WTC11 (cell line): ENCODE measurements around the gene IL21R. TPM values are rescaled to one million over a fixed set of nuclear protein-coding genes. Genes with fewer than 3 reads are reported as not detected.

ENCODE experiments used
- ATAC-seq: fragments of 200-7000 bp; cut with Tn5 transposase; 2 replicates; pipeline ENCODE4 v1.10.0; 2021; ENCODE audit warnings: mild to moderate bottlenecking, moderate library complexity
- CTCF ChIA-PET: fragments of 300-600 bp; sonication (Branson Sonifier 250); formaldehyde crosslinking; loops from one replicate; lab custom pipeline; 2021; ENCODE audit warnings: antibody characterized with exemption; lab: Charles Lee
- POLR2A ChIA-PET: fragments of 350-600 bp; sonication (Branson Sonifier 250); formaldehyde crosslinking; loops from one replicate; lab custom pipeline; 2021; ENCODE audit warnings: antibody characterized with exemption; lab: Charles Lee
- DNase-seq: peaks from one replicate; pipeline ENCODE4 v3.0.0; 2021; ENCODE audit warnings: low spot score
- H3K27ac Mint-ChIP-seq: 2 replicates; pipeline ENCODE4 v1.8.0; 2021; ENCODE audit warnings: mixed read lengths
- H3K27me3 Mint-ChIP-seq: 2 replicates; pipeline ENCODE4 v1.8.0; 2021; ENCODE audit warnings: low read depth, mild to moderate bottlenecking, moderate library complexity, mixed read lengths
- H3K36me3 Mint-ChIP-seq: 2 replicates; pipeline ENCODE4 v1.8.0; 2021; ENCODE audit warnings: mixed read lengths
- H3K4me1 Mint-ChIP-seq: 2 replicates; pipeline ENCODE4 v1.8.0; 2022; ENCODE audit warnings: mixed read lengths
- H3K4me3 Mint-ChIP-seq: 2 replicates; pipeline ENCODE4 v1.8.0; 2021; ENCODE audit warnings: mild to moderate bottlenecking, moderate library complexity, mixed read lengths
- H3K9me3 Mint-ChIP-seq: 2 replicates; pipeline ENCODE4 v1.8.0; 2021; ENCODE audit warnings: mixed read lengths
- ARID4B ChIP-seq: sonication (generic); formaldehyde crosslinking; IDR thresholded peaks from 2 replicates; pipeline ENCODE4 v1.8.0; 2023; ENCODE audit warnings: missing genetic modification reagents, mild to moderate bottlenecking, borderline replicate concordance
- CREB1 ChIP-seq: sonication (generic); formaldehyde crosslinking; IDR thresholded peaks from 2 replicates; pipeline ENCODE4 v1.8.0; 2023; ENCODE audit warnings: mild to moderate bottlenecking, missing genetic modification reagents
- CTCF ChIP-seq: fragments of 200-600 bp; IDR thresholded peaks from 2 replicates; pipeline ENCODE4 v1.8.0; 2022; ENCODE audit warnings: antibody characterized with exemption
- E2F1 ChIP-seq: sonication (generic); formaldehyde crosslinking; IDR thresholded peaks from 2 replicates; pipeline ENCODE4 v1.8.0; 2022; ENCODE audit warnings: mild to moderate bottlenecking, missing genetic modification reagents
- FOXK1 ChIP-seq: sonication (generic); formaldehyde crosslinking; IDR thresholded peaks from 2 replicates; pipeline ENCODE4 v1.8.0; 2022; ENCODE audit warnings: mild to moderate bottlenecking, moderate library complexity, missing genetic modification reagents
- HMGA2 ChIP-seq: fragments of 250-450 bp; sonication (Bioruptor Pico); IDR thresholded peaks from 2 replicates; pipeline ENCODE4 v1.4.0; 2021; ENCODE audit warnings: mild to moderate bottlenecking, moderate library complexity
- MLX ChIP-seq: sonication (generic); formaldehyde crosslinking; IDR thresholded peaks from 2 replicates; pipeline ENCODE4 v1.8.1; 2023; ENCODE audit warnings: mild to moderate bottlenecking, missing genetic modification reagents, moderate library complexity
- MXD4 ChIP-seq: fragments of 250-450 bp; sonication (Bioruptor Pico); IDR thresholded peaks from 2 replicates; pipeline ENCODE4 v1.8.0; 2021; ENCODE audit warnings: mild to moderate bottlenecking, moderate library complexity, borderline replicate concordance
- RORB ChIP-seq: fragments of 250-450 bp; sonication (Bioruptor Pico); IDR thresholded peaks from 2 replicates; pipeline ENCODE4 v1.9.0; 2021; ENCODE audit warnings: mild to moderate bottlenecking
- SMAD4 ChIP-seq: sonication (generic); formaldehyde crosslinking; IDR thresholded peaks from 2 replicates; pipeline ENCODE4 v1.8.0; 2022; ENCODE audit warnings: mild to moderate bottlenecking, missing genetic modification reagents
- ZNF121 ChIP-seq: sonication (generic); formaldehyde crosslinking; IDR thresholded peaks from 2 replicates; pipeline ENCODE4 v1.8.0; 2023; ENCODE audit warnings: missing genetic modification reagents
- ZNF512 ChIP-seq: sonication (generic); formaldehyde crosslinking; IDR thresholded peaks from 2 replicates; pipeline ENCODE4 v1.8.1; 2022; ENCODE audit warnings: missing genetic modification reagents, borderline replicate concordance
- ZSCAN18 ChIP-seq: fragments of 250-450 bp; sonication (Bioruptor Pico); IDR thresholded peaks from 2 replicates; pipeline ENCODE4 v2.1.2; 2022; ENCODE audit warnings: mild to moderate bottlenecking, moderate library complexity
- total RNA-seq: library from RNA; stranded (reverse); gene quantifications from 3 replicates; pipeline ENCODE4 v1.2.3, GENCODE V29; 2021
- TF ChIP-seq, protein P1 (sequence below): fragments of 250-450 bp; sonication (Bioruptor Pico); IDR thresholded peaks from 2 replicates; pipeline ENCODE4 v1.9.0; 2021; ENCODE audit warnings: moderate library complexity, mild to moderate bottlenecking, inconsistent platforms, borderline replicate concordance

The IL21R gene
- total RNA-seq, 1 experiment from 2014 or later: 0.70 TPM

DNA sequence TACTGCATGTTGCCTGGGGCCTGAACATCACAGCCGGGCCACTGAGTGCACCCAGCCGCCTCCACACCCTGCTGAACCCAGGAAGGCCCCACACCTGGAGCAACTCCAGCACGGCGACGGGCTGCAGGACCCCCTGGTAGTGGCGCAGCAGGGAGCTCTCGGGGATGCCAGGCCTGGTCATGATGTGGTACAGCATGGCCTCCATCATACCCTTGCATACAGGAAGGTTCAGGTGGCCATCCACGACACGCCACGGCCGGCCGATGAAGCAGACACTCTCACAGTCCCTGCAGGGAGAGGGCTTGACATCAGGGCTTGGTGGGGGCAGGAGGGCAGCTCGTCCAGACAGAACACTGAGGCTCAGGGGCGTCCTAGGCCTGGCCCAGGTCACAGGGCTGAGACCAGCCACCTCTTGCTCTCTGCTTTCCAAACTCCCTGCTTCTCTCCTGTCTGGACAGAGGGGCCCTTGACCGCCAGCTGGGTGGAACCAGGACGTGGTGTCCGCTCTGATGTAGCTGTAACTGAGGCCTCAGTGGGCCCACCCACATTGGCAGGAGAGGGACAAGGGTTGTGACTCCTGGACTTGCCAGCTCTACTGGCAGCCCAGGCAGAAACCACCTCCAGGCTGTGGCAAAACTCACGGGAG lies 60.3 kb downstream of the IL21R start (continued):
- no peak for TF ChIP-seq ZNF512 (CRISPR knock-in tag)
- no peak for TF ChIP-seq CTCF
- no peak for TF ChIP-seq CREB1 (CRISPR knock-in tag)
- TF ChIP-seq RORB (CRISPR knock-in tag): no peak
- TF ChIP-seq E2F1: no peak
- no peak for TF ChIP-seq MXD4 (CRISPR knock-in tag)
- no peak for TF ChIP-seq FOXK1
- TF ChIP-seq, protein P1, sequence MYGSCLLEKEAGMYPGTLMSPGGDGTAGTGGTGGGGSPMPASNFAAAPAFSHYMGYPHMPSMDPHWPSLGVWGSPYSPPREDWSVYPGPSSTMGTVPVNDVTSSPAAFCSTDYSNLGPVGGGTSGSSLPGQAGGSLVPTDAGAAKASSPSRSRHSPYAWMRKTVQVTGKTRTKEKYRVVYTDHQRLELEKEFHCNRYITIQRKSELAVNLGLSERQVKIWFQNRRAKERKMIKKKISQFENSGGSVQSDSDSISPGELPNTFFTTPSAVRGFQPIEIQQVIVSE (CRISPR knock-in tag): no peak
- no peak for TF ChIP-seq ZSCAN18 (CRISPR knock-in tag)
- TF ChIP-seq HMGA2 (CRISPR knock-in tag): no peak
- TF ChIP-seq ARID4B (CRISPR knock-in tag): no peak
- TF ChIP-seq ZNF121 (CRISPR knock-in tag): no peak

- ChIA-PET CTCF (interaction anchor here (1.1 kb wide), 1 partner anchor 95 kb away, joined by 3 read pairs; no protein-coding TSS in a partner anchor), POLR2A (no interaction called here)
- DNase-seq: no peak
- peaks cover 36% of the 10 kb centered on the region for H3K36me3 Mint-ChIP-seq
- no peak overlapping the region for H3K27ac Mint-ChIP-seq
- H3K9me3 Mint-ChIP-seq: no peaks in the 10 kb centered on the region
- no peak for ATAC-seq
- no peaks in the 10 kb centered on the region for H3K27me3 Mint-ChIP-seq
- H3K4me3 Mint-ChIP-seq: no peak overlapping the region
- H3K4me1 Mint-ChIP-seq: no peaks in the 10 kb centered on the region; the same call in 1 of the 2 replicates
- TF ChIP-seq MLX (CRISPR knock-in tag) (no peak), ARID4B (CRISPR knock-in tag) (no peak), ZNF512 (CRISPR knock-in tag) (no peak), SMAD4 (CRISPR knock-in tag) (no peak)
Measured at GRCh38 chr16:27462846-27463682, 61.1 kb downstream of the IL21R start.
